Activated CD4-positive, CD25-positive, alpha-beta regulatory T cell (primary cell): ENCODE measurements around the gene NOA1.

Experiments used
- DNase-seq, 4 experiments: peaks; one replicate each; lab custom pipeline; 2025; lab: John Stamatoyannopoulos, UW

Gene NOA1

DNA sequence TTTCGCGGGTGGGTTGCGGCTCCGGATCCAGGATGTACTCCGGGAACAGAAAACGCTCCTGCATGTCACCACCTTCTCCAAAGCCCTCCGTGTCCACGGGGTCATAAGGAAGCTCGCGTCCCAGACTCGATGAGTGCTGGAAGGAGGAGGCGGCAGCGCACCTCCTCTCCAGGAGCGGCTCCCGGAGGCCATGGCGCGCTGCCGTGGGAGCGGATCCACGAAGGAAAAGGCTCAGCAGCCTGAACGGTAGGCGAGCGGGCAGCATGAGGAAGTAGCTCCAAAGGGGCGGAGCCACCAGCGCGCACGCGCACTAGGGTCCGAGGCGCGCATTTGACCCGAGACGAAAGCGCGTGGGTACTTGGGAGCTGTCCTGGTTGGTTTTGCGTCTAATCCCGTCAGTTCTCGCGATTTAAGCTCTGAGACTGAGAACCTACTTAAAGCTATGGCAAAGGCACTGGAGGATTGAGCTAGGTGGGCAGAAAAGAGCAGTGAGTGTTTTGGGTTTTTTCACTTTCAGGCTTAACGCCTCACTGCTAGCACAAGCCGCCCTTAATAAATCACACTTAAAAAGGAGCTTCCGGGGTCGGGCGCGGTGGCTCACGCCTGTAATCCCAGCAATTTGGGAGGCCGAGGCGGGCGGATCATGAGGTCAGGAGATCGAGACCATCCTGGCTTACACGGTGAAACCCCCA lies at the start of gene NOA1:
NOA1 (minus strand) TSS at position 286 of the 692 bp plus-strand sequence; CDS start at position 265, 21 bp downstream.
- DNase-seq, result peak; percentile 90 to 97 (median 94)

DNA sequence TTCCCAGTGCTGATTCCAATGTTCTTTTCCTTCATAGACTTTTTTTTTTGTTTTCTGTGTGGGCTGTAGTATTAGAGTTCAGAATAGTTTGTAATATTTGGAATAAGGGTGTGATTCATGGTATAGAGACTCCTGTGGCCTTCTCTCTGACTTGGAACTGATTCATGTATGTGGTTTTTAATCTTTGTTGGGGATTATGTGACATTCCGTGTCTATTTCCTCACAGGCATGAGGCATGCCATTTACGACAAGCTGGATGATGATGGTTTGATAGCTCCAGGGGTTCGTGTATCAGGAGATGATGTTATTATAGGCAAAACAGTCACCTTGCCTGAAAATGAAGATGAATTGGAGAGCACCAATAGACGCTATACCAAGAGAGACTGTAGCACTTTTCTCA lies 45.7 kb upstream of the NOA1 start:
- no peak for DNase-seq

DNA sequence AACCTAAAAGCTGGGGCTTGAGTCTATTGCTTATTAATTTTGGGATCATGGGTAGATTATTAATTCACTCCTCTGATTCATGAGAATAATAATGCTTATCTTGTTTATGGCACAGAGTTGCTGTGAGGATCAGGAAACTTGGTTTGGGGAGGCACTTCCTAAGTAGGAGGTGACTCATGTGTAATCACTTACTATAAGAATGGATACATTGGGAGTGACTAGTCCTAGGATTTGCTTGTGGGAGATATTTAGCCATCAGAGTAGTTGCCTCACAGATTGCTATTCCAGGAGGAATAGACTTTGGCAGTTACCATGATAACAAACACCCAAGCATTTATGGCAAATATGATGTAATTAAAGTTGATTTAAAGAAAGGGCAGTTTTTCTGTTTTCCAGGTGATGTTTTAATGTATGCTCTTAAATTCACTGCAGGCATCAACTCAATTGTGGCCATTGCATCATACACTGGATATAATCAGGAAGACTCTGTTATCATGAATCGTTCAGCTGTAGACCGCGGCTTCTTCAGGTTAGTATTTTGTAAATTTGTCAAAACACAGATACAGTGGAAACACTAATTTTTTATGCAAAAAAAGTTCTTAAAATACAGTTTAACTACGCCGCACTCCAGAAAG lies 43.2 kb upstream of the NOA1 start:
- no peak for DNase-seq

DNA sequence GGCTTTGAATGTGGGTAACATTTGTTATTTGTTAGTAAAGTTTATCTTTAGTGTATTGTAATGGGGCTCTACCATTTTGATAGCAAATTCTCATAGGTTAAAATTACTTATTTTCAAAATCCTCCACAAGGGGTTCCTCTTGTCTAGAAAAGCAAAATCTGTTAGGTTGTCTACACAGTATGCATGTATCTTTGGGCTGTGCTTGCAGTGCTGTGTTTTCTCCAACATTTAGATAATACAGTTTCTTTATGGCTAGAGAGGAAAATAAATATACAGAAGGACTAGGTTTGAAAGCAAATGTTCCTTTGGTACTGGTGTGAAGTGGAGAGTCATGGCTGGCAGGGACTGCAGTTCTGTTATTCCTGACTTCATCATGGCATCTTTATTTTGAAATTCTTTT lies 41.6 kb upstream of the NOA1 start:
- DNase-seq, result no peak

DNA sequence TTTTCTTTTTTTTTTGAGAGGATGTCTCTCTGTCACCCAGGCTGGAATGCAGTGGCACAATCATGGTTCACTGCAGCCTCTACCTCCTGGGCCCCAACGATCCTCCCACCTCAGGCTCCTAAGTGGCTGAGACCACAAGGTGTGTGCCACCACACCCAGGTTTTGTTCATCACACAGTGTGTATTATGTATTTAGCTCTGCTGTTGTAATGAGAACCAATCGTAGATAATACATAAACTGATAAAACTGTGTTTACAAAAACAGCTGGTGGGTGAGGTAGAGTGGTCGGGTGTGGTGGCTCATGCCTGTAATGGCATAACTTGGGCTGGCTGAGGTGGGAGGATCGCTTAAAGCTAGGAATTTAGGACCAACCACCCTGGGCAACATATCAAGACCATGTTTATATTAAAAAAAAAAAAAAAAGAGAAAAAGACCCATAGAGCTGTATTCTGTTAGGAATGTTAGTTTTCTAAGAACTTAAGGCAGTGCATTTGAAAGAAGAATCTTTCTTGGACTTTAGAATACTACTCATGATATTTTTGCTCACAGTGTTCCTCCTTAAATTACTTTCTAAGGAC lies 36.2 kb upstream of the NOA1 start:
- DNase-seq, result no peak

DNA sequence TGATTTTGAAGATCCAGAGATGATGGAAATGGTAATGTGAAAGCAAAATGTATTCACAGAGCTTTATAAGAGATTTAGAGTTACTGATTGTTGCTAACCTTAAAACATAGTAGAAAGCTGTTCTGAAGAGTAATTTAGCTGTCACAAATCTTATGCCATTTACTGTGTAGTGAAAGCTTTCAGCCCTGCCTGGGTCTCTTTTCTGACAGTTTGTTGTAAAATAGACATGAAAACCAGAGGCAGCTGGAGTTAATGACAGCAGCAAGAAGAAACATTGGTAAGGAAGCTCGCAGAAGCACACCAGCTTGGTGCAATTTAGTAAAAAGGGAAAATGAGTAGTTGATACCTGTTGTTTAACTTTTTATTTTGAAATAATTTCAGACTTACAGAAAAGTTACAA lies 22.3 kb upstream of the NOA1 start:
- DNase-seq, result no peak

DNA sequence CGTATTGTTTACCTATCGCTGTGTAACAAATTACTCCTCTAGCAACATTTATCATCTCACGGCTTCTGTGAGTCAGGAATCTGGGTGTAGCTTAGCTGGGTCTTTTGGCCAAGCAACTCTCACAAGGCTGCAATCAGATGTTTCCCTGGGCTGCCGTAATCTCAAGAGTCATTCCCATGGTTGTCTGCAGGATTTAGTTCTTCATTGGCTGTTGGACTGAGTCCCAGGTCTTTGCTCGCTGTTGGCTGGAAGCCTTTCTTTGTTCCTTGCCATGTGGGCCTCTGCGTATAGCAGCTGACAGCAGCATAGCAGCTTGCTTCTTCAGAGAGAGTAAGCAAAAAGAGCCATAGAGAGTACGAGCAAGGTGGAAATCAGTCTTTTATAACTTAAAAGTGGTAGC lies 18.1 kb upstream of the NOA1 start:
- DNase-seq, result no peak

DNA sequence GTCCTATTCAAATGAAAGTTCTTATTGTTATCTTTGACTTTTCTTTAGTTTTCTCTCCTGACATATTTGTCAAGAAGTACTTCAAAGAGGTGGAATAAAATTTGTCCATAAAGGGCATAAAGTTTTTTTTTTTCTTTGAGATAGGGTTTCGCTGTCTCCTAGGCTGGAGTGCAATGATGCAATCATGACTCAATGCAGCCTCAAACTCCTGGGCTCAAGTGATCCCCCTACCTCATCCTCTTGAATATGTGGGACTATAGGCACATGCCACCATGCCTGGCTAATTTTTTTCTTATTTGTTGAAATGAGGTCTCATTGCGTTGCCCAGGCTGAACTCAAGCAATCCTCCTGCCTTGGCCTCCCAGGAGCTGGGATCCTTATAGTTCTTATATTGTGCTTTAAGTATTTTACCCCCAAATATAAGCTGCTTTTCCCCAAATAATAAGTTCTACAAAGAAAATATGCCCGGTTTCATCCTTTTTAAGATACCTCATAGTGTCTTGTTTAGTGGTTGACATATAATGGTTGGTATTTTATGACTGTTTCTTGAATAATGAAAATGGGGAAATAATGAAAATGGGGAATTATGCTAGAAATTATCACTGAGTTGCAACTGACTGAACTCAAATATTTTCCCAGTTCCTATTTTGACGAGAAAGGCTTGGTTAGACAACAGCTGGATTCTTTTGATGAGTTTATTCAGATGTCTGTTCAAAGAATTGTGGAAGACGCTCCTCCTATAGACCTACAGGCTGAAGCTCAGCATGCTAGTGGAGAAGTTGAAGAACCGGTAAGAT lies 12.9 kb upstream of the NOA1 start:
- no peak for DNase-seq

DNA sequence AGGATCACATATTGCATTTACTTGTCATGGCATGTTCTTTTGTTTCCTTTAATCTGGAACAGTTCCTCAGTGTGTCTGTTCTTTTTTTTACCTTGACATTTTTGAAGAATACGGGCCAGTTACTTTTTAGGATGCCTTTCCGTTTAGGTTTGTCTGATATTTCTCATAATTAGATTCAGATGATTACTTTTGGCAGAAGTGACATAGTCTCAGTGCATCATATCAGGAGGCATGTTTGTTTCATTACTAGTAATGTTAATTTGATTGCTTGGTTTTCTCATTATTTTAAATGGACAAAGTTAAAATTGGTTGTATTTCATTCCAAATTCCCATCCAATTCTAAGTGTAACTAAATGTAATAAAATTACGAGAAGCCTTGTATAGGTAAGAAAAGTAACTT lies 9.5 kb upstream of the NOA1 start:
- no peak for DNase-seq

DNA sequence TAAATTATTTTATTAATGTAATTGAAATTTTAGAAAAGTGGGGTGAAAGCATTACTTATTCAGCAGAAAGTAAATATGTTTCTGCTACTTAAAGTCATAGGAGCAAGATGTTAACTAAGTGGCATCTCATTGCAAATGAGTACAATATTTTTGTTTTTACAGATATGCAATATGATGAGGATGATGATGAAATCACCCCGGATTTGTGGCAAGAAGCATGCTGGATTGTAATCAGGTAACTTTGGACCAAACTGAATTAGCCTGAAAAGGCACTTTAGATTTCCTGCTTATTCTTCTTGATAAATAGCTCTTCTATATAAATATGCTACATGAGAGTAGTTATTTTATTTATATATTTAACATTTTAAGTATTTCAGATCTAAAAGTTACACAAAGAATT lies 8.8 kb upstream of the NOA1 start:
- DNase-seq, result no peak

DNA sequence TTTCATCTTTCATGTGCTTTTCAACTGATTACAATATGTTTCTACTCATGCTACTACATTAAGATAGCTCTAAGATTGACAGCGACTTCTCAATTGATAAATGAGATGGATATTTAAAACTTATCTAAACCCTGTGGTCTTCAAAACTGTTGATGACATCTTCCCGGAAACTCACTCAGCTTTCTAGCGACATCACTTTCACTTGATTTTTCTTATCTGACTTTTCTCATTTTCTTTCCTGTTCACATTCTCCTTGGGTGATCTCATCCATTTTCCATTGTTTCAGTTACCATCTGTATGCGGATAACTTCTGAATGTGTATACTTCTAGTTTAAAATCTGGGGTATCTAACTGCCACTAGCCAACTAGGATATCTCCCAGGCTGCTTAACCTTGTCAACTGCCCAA lies 4.4 kb upstream of the NOA1 start:
- DNase-seq, result no peak

DNA sequence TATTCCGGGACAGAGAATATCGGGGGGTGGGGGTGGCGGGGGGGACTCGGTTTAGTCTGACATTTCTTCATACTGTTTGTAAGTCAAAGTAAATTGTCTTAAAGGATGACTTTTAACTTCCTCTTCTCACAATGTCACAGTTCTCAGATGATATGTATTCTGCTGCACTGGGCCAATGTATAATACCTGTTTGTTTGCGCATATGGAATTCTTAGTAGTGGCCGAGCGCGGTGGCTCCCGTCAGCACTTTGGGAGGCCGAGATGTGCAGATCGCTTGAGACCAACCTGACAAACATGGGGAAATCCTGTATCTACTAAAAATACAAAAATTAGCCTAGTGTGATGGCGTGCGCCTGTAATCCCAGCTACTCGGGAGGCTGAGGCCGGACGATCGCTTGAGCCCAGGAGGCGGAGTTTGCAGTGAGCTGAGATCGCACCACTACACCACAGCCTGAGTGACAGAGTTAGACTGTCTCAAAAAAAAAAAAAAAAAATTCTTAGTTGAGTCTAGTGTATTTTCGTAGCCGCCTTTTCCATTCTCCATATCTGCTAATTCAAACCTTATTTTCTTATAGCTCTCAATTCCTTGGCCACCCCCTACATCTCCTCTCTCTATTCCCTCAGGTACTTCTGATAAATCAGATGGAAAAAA lies 2.1 kb upstream of the NOA1 start:
- DNase-seq, result peak in 2 of 4 experiments; percentile 2 to 3

DNA sequence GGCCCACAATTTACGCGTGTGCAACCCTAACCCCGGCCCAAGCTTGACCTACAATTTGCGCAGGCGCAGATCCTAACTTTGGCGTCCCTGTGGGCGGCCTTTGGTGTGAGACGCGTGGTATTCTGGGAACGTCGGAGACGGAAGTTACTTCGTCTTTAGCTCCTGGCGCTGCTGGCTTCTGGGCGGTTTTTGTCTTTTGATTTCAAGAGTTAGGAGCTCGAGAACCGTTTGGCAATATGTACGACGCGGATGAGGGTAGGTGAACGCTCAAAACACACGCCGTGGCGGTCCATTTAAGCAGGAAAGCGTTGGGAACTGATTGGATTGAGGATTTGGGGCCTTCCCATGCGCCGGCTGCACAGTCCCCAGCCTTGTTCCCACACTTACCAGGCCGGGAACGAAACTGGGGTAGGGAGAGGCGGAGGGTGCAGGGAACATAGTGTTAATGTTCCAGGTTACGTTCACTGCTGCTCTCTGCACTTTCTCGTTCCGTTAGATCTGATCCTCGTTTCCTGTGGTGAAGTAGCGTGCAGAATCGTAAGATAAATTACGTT lies 1.4 kb upstream of the NOA1 start, which contains the start of gene POLR2B:
POLR2B (plus strand) TSS at position 147 of the 554 bp plus-strand sequence; CDS start at position 237, 90 bp downstream.
- peak; percentile 43 to 79 (median 66) for DNase-seq

DNA sequence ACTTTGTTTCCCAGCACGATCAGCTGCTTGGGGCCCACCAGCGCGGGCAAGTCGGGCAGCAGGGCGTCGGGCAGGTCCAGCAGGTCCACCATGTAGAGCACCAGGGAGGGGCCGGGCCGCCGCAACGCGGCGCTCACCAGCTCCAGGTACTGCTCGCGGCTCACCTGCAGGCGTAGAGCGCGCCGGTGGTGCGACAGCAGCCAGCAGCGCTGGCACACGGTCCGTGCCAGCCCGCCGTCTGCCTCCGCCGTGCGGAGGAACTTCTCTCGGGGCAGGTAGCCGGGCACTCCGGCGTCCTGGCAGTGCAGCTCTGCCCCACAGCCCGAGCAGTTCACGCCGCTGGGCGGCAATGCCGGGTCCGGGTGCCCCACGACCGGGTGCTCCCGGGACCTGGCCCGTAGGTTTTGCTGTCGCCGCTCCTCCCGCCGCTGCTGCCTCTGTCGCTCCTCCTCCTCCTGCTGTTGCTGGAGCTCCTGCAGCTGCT lies 527 bp downstream of the NOA1 start:
- peak; percentile 40 to 55 (median 40) for DNase-seq

DNA sequence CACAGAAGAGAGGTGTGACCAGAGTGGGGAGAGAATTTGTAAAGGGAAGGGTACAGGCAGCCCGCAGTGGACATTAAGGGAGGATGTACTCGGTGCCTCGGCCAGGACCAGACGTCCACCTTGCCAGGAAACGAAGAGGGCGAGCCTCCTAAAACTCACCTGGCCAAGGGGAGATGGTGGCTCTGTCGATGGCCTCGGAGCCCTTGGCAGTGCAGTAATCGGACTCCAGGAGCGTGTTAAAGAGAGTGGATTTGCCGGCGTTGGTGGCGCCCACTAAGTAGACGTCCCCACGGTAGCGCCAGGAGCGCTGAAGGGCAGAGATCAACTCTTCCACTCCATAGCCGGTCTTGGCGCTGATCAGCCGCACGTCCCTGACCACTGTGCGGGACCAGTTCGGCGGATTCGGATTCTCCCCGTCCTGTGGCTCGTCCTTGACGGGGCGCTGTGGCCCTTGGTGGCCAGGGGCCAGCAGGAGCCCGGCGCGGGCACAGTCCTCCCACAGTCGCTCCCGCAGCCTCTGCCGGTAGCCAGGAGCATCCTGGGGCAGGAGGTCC lies 1.0 kb downstream of the NOA1 start:
- no peak for DNase-seq

DNA sequence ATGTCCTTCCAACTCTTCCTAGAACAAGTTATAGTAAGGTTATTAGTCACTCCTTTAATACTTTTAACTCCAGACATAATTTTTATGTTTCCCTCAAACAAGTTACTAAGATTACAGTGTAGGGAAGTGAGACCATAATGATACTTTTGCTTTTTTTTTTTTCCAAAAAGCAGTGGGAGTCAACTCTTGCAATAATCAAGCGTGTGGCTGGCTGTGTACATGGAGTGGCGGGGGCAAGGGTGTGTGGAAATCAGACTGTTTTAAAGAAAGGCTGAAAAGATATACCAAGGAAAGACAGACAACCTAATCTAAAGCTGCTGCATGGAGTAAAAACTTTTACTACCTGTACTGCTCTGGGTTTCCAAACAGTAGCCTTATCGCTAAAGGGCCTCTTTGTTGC lies 4.1 kb downstream of the NOA1 start:
- DNase-seq, result no peak

DNA sequence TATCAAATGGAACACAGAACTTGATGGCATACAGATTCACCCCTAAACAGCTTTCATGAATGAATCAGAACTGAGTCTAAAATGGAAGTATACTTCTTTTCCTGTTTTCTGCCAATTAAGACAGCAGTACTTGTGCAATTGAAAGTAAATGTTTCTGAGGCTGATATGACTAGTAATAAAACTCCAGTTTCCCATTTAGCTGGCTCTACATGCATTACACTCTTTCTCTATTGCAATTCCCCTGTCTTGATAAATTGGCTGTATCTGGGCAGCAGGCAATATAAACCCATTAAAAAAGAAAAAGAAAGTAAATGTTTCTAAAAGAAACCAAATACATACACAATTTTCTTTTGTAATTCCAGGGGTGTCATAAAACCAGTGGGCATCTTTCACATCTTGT lies 4.6 kb downstream of the NOA1 start:
- DNase-seq, result no peak

DNA sequence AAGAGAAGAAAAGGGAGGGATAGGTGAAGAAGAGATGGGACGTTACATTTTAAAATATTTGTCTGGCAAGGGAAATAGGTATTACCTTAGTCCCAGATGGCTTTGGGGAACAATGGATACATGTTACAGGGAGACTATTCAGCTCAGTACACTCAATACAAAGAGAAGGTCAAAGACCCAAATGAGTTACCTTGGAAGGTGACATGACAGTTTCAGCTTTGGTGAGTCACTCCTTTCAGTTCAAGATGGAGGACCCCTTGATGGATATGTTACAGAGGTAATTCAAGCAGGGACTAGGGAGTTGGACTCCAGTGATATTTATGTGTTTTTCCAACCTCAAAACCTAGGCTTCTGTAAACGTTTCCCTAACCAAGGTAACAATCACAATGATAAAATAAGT lies 5.0 kb downstream of the NOA1 start:
- no peak for DNase-seq

DNA sequence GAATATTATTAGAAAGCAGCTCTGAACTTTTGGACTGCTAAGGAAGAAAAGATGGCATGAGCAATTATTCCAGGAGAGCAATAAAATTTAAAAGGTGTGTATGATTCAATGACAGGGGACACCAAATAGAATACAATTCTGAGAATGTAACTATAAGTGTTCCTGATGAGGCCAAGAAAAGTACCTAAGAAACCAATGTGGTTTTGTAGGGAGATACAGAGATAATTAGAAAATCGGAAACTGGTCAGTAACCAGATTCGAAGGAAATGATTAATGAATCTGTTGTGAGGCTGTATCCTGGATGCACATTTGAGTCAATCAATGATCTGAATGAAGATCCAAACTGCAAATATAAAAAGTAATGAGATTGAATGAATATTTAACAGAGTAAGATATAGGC lies 6.0 kb downstream of the NOA1 start:
- DNase-seq, result no peak

DNA sequence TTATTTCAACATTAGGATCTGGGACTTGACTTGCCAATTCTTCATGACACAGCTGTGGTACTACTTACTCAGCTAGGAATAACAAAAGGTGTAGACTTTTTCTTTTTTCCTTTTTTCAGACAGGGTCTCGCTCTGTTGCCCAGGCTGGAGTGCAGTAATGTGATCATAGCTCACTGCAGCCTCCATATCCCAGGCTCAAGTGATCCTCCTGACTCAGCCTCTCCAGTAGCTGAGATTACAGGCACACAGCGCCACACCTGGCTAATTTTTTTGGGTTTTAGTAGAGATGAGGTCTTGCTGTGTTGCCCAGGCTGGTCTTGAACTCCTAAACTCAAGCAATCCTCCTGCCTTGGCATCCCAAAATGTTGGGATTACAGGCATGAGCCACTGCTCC lies 16.3 kb downstream of the NOA1 start:
- DNase-seq, result no peak

DNA sequence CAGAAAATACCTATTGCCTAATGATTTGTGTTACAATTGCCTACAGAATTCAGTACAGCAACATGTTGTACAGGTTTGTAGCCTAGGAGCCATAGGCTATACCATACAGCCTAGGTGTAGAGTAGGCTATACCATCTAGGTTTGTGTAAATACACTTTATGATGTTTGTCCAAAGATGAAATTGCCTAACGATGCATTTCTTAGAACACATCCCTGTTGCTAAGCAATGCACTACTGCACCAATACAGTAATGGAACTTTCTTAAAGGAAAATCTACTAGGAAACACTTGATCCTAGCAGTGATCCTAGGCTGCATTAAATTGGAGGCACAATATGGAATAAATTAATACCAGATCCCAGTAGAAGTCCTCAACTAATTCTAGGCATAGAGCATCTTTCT lies 18.3 kb downstream of the NOA1 start:
- no peak for DNase-seq
